Measurements from ENCODE around the gene PLCG2.

Gene PLCG2

GRCh38 chr16:81813648-81814047, 34.6 kb downstream of the PLCG2 start:
- in situ Hi-C loops (cut with MboI; ENCODE audit: low sequenced_read_pairs) = no loop called here

DNA sequence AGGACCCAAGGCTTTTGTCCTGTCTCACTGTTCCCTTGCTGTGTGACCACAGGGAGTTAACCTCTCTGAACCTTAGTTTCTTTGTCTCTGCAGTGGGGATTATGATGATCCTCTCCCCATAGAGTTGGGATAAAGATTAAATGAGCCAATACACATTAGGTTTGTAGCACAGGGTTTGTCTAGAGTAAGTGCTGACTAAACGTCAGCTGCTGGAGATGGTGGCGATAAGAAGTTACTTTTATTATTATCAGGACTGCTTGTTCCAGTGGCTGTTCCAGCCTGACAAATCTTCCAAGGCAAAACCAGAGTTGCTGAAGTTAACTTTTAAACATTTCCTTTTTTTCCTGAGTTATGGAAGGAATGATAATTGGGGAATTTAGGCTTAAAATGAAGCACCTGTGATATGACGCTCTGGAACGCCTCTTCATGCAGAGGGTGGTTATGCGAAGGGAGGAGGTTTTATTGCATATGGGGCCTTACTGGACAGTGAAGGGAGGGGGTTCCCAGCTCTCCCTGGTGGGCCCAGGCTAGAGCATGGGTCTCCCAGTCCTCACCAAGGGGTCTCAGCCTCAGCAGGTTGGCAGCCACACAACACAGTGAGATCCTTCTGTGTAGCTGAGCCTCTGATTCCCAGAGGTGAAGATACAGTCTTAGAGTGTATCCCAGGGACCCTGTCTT, 35.8 kb downstream of the PLCG2 start:
- in situ Hi-C loops (cut with MboI; ENCODE audit: low sequenced_read_pairs) = no loop called here

- in situ Hi-C loops (cut with MboI; ENCODE audit: low sequenced_read_pairs) = no loop called here
Measured at GRCh38 chr16:81815429-81815766, 36.3 kb downstream of the PLCG2 start.

DNA sequence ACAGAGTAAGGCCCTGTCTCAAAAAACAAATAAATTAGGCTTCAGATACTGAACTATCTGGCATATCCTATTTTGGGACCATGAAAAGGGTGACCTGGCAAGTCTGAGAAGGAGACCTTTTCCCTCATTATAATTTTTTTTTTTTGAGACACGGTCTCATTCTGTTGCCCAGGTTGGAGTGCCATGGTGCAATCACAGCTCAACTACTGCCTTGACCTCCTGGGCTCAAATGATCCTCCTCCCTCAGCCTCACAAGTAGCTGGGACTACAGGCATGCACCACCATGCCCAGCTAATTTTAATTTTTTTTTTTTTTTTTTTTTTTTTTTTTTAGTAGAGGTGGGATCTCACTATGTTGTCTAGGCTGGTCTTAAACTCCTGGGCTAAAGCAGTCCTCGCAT, 37.3 kb downstream of the PLCG2 start:
- in situ Hi-C loops (cut with MboI; ENCODE audit: low sequenced_read_pairs) = no loop called here

DNA sequence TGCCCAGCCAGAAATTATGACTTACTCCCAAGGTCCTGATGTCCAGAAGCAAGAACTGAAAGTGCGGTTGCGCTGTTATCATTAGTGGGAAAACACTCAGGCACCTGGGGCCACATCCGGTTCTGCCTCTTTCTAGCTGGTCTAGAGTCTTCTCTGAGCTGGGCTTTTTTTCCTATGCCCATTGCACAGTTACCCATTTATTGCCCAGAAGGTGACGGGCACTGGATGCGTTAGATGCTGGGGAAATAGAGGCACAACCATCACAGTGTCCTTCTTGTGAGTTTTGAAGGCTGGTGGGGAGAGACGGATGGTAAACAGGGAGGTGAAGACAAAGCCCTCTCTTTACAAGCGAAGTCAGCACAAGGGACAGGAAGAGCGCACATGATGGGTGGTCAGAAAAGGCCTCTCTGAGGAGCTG, 37.7 kb downstream of the PLCG2 start:
- in situ Hi-C loops (cut with MboI; ENCODE audit: low sequenced_read_pairs) = no loop called here

DNA sequence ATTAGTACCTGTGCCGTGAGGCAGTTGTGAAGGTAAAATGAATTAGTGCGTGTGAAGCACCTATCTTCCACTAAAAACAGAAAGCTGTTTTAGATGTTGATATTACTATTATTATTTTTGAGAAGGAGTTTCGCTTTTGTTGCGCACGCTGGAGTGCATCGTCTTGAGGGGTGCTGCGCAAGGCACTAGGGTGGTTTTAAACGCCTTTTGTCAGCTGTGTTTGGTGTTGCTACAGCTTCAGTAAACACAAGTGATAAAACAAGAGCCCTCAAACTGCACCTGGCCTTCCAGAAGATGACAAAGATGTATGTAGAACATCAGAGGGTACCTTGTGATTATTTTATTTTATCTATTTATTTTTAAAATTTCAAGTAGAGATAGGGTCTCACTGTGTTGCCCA, 38.2 kb downstream of the PLCG2 start:
- in situ Hi-C loops (cut with MboI; ENCODE audit: low sequenced_read_pairs) = no loop called here

GRCh38 chr16:81817789-81818567, 38.9 kb downstream of the PLCG2 start:
- in situ Hi-C loops (cut with MboI; ENCODE audit: low sequenced_read_pairs) = no loop called here

DNA sequence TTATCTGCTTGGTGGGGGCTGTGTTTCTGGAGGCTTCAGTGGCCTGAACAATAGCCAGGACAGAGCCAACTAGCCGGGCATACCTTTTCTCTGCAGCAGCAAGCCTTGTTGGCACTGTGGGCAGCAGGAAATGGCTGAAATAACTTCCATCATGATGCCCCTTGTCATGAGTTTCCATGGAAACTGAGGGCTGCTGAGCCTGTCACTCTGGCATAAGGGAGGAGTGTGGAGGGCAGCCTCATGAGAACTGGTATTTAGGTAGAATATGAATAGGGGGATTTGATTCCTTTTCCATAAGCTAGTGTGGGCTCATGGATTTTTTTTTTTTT, 39.4 kb downstream of the PLCG2 start:
- in situ Hi-C loops (cut with MboI; ENCODE audit: low sequenced_read_pairs) = no loop called here

DNA sequence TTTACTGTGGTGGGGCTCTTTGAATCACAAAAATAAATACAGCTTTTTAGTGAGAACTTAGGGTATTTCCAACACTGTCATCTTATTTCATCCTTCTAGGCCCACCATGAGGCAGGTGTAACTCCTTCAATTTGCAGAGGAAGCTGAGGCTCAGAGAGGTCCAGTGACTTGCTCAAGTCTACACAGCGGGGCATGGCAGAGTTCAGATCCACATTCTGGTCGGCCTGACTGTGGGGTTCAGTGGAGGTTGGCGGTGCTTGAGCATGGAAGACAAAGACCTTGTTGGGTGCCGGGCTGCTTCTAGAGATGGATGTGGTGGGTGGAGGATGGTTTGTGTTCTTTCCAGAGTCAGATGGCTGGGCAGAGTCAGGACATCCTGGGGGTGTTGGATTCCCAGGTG, 39.8 kb downstream of the PLCG2 start:
- in situ Hi-C loops (cut with MboI; ENCODE audit: low sequenced_read_pairs) = no loop called here

DNA sequence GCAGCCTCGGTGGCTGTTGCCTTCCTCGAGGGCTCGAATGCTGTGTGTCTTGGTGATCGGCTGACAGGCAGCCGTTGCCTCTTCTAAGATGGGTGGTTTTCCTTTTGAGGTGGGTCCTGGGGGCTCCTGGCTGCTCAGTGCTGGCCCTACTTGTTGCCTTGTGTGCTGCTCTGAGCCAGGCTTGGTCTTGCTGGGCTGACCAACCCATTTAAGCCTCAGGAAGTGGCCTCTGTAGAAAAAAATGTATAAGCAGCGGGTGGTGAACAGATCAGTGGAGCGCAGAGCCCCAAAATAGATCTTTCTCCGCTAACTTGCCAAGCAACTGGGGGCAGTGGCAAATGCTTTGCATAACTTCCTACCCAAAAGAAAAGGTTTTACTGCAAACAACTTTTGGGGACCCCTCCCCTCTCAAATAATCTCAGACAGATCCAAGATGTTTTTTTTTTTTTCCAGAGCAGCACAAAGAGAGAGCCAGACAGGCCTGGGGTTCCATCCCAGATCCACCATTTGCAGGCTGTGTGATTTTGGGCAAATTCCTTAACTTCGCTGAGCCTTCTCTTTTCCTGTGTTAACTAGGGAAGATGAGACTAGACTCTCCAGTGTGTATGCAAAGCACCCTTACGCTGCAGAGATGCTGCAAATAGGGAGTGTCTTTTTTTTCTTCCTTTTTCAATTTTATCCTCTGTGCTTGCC, 42.5 kb downstream of the PLCG2 start:
- in situ Hi-C loops (cut with MboI; ENCODE audit: low sequenced_read_pairs) = no loop called here

GRCh38 chr16:81823111-81823510, 44.0 kb downstream of the PLCG2 start:
- in situ Hi-C loops (cut with MboI; ENCODE audit: low sequenced_read_pairs) = no loop called here

DNA sequence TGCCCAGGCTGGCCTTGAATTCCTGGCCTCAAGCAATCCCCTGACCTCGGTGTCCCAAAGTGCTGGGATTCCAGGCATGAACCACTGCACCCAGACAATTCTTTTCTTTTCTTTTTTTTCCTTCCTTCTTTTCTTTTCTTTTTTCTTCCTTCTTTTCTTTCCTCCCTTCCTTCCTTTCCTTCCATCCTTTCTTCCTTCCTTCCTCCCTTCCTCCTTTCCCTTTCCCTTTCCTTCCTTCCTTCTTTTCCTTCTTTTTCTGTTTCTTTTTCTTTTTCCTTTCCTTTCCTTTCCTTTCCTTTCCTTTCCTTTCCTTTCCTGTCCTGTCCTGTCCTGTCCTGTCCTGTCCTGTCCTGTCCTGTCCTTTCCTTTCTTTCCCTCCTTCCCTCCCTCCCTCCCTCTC, 44.6 kb downstream of the PLCG2 start:
- in situ Hi-C loops (cut with MboI; ENCODE audit: low sequenced_read_pairs) = no loop called here

- in situ Hi-C loops (cut with MboI; ENCODE audit: low sequenced_read_pairs) = no loop called here
Measured at GRCh38 chr16:81826523-81826922, 47.4 kb downstream of the PLCG2 start.

DNA sequence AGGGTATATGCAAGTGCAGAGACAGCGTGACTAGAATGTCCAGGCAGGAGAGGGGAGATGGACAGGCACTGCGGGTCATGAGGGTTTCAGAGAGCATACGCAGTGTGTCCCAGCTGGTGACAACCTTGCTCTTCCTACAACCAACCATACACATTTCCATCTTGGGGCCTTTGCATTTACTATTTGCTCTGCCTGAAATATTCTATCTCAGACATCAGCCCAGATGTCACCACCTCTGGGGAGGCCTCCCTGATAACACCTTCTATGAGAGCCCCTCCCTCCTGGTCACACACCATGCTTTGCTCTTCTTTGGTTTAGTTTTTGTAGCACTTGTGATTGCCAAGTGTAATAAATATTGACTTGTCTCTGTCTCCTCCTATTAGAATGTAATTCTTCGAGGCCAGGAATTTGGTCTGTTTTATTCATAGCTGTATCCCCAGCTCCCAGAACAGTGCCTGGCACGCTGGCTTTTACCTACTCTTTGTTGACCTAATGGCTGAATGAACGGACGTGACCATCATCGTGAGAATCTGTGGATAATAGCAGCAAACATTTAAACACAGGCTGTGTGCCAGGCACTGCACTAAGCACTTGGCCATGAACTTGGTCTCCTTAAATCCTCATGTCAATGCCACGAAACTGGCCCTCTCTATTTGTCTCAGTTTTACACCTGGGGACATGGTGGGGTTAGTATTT, 51.9 kb downstream of the PLCG2 start:
- in situ Hi-C loops (cut with MboI; ENCODE audit: low sequenced_read_pairs) = no loop called here

DNA sequence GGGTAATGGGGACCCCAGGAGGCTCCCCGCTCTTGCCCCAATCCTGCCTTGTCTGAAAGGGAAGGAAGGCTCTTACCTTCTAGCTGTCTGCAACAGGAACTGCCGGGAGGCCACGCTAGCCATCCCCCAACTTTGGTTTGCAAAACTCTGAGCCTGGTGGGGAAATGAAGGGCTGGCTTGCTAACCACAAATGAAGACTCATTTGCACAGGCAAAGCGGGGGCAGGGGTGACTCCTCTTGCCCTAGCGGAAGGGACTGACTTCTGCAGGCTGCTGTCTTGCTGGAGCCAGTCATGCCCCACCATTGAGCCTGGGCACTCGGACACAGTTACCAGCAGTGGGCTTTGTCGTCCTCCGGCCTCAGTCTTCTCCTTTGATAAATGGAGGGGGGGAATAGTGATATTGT, 52.6 kb downstream of the PLCG2 start:
- in situ Hi-C loops (cut with MboI; ENCODE audit: low sequenced_read_pairs) = no loop called here

GRCh38 chr16:81832801-81833547, 53.9 kb downstream of the PLCG2 start:
- in situ Hi-C loops (cut with MboI; ENCODE audit: low sequenced_read_pairs) = no loop called here

DNA sequence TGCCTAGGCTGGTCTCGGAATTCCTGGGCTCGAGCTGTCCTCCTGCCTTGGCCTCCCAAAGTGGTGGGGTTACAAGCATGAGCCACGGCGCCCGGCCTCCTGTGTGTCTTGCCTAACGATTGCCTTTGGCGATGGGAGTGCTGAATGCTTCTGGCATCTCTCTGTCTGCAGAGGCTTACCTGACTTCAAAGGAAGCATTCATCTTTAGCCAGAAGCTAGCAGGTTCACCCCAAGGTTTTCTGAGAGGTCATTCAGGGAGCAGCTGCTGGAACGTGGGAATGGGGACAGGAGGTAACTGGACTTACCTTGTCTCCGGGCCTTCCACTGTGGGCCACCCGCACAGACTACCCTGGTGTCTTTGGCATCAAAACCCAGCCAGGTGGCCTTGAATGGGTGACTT, 54.7 kb downstream of the PLCG2 start:
- in situ Hi-C loops (cut with MboI; ENCODE audit: low sequenced_read_pairs) = no loop called here

GRCh38 chr16:81834868-81835267, 55.8 kb downstream of the PLCG2 start:
- in situ Hi-C loops (cut with MboI; ENCODE audit: low sequenced_read_pairs) = no loop called here

DNA sequence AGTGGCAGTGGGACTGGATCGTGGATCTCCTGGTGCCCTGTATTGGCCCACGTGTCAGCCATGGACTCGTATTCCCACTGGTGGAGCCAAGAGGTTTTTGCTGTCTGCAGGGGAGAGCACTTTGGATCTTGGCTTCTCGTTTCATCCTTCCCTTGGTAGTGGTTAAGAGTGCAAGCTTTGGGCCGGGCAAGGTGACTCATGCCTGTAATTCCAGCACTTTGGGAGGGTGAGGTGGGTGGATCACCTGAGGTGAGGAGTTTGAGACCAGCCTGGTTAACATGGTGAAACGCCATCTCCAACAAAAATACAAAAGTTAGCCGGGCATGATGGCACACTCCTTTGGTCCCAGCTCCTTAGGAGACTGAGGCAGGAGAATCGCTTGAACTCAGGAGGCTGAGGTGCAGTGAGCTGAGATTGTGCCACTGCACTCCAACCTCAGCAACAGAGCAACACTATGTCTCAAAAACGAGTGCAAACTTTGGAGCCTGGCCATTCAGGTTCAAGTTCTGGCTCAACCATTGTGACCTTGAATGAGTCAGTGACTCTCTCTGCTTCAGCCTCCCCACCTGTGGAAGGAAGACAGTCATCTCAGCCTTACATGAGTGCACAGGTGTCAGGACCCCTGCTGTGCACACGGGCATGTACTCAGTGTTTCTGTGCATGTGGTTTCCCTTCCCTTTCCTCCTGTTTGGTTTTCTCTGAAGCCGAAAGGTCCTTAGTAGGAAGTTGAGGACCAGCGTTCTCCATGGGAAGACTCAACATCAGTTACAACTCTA, 57.4 kb downstream of the PLCG2 start:
- in situ Hi-C loops (cut with MboI; ENCODE audit: low sequenced_read_pairs) = no loop called here

DNA sequence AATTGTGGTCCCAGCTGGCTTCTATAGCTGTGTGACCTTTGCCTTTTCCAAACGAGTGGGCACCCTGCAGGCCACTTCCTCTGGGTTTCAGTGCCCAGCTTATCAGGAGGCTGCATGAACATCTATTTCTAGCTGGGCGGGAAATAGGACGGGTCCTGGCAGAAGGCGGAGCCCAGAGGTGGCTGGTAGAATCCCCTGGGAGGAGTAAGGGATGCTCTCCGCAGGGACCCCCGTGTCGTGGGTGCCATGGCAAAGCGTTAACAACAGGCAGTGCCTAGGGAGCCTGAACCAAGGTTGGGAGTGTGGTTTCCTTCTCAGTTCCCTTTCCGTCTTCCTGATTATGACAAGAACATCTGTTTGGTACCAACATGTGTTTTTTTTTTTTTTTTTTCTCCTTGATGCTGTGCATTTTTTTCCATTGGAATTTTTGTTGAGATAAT, 58.2 kb downstream of the PLCG2 start:
- in situ Hi-C loops (cut with MboI; ENCODE audit: low sequenced_read_pairs) = no loop called here

All from HL-60/S4 treated with retinoic acid at 250 ng/mL for 4 days and 3 days (cell line).